Omental fat pad (tissue), 4 donors: ENCODE measurements around the gene BAHCC1. TPM values are rescaled to one million over a fixed set of nuclear protein-coding genes. Genes with fewer than 3 reads are reported as not detected.

Source experiments
- ATAC-seq: fragments of 150-250 bp; one replicate; pipeline ENCODE4 v1.9.1; 2016; ENCODE audit warnings: mild to moderate bottlenecking, moderate library complexity; ENCODE audit not compliant: low FRiP score
- DNase-seq: peaks from one replicate; pipeline ENCODE4 v3.0.0-alpha.2; 2019; ENCODE audit warnings: low spot score
- total RNA-seq, 4 donors: library from RNA; depleted of rRNA; stranded (reverse); fragments of >200 nt; gene quantifications; one replicate each; pipeline ENCODE4 v1.1.0, GENCODE V29; 2016
- TF ChIP-seq, protein P1 (sequence below), 3 donors: fragments of 450-650 bp; IDR thresholded peaks; one replicate each; pipeline ENCODE4 v1.5.1; 2016 to 2017; ENCODE audit warnings: antibody characterized with exemption in 3 of 3, mild to moderate bottlenecking in 3 of 3, moderate library complexity in 2 of 3

BAHCC1 gene
- total RNA-seq, 4 donors from 2014 or later: 4.8 to 20.8 (median 7.1) TPM

- TF ChIP-seq, protein P1, sequence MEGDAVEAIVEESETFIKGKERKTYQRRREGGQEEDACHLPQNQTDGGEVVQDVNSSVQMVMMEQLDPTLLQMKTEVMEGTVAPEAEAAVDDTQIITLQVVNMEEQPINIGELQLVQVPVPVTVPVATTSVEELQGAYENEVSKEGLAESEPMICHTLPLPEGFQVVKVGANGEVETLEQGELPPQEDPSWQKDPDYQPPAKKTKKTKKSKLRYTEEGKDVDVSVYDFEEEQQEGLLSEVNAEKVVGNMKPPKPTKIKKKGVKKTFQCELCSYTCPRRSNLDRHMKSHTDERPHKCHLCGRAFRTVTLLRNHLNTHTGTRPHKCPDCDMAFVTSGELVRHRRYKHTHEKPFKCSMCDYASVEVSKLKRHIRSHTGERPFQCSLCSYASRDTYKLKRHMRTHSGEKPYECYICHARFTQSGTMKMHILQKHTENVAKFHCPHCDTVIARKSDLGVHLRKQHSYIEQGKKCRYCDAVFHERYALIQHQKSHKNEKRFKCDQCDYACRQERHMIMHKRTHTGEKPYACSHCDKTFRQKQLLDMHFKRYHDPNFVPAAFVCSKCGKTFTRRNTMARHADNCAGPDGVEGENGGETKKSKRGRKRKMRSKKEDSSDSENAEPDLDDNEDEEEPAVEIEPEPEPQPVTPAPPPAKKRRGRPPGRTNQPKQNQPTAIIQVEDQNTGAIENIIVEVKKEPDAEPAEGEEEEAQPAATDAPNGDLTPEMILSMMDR (IDR thresholded peaks at IDR 0.05): no peak
- ATAC-seq (no peak), DNase-seq (no peak)
Observed at GRCh38 chr17:81392909-81393654, 2.2 kb upstream of the BAHCC1 start.

- TF ChIP-seq, protein P1 (IDR thresholded peaks at IDR 0.05): no peak
- peak; percentile 100 for DNase-seq
- ATAC-seq: peak; percentile 64
Observed at GRCh38 chr17:81393684-81394376, 1.4 kb upstream of the BAHCC1 start.

GRCh38 chr17:81394377-81394920, 808 bp upstream of the BAHCC1 start:
- TF ChIP-seq, protein P1 (IDR thresholded peaks at IDR 0.05): no peak
- ATAC-seq (no peak), DNase-seq (no peak)

GRCh38 chr17:81395600-81396277, 482 bp downstream of the BAHCC1 start:
- TF ChIP-seq, protein P1 (IDR thresholded peaks at IDR 0.05): no peak
- DNase-seq (no peak), ATAC-seq (no peak)

- no peak for ATAC-seq
- no peak for DNase-seq
- TF ChIP-seq, protein P1 (IDR thresholded peaks at IDR 0.05): no peak
Observed at GRCh38 chr17:81396278-81396721, 1.0 kb downstream of the BAHCC1 start.

GRCh38 chr17:81396722-81397313, 1.6 kb downstream of the BAHCC1 start:
- TF ChIP-seq, protein P1 (IDR thresholded peaks at IDR 0.05): no peak
- DNase-seq (no peak), ATAC-seq (no peak)
